Measurements from ENCODE around the gene HERC2.
A peak's percentile ranks its signal among the peaks of the same experiment; 100 is the strongest.

The HERC2 gene

DNA sequence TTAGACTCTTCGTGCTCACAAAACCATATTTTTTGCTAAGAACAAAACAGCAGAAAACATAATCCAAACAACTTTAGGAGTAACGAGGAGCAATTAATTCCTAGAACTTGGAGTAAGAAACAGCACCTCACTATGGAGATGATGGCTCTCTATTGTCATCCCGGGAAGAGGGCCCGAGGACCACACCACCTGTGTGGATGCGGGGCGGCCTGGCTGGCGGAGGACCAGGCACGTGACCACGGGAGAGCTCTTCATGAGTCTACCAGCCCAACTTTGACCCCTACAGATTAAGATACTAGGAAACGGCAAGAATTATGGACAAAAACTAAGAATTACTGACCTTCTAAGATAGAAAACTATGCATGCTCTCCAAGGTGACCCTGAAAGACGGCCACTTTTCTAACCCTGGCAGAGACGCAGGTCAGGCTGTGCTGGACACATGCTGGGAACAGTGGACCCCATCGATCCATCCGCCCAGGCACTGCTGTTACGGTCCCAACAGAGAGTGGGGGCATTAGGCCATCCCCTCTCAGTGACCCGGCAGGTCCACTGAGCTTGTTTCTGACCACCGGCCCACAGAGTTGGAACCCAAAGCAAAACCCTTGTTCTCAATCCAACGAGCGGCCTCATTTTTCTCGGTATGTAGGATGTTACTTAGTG lies 209.7 kb downstream of the HERC2 start:
- no peak for DNase-seq

DNA sequence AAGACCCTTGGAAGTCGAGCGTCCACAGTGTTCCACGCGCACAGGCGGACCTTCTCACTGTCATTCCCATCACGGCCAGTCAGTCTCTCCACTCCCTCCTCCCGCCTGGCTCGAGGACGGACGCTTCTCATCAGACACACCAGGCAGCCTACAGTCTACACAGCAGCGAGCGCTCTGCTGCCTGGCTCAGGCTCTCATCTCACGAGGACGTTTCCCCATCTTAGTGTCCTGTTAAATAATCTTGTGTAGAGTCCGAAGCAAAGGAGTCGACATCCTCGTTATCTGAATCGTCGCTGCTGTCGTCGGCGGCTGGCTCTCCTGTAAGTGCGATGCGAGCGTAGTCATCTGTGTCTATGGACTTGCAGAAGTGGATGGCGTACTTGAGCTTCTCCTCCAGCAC lies 210.4 kb downstream of the HERC2 start:
- no peak for DNase-seq

GRCh38 chr15:28110481-28110881 lies 211.5 kb downstream of the HERC2 start:
- peak in 1 of 14 donors; percentile 71 for DNase-seq

GRCh38 chr15:28109626-28110455 lies 212.1 kb downstream of the HERC2 start:
- no peak for DNase-seq

DNA sequence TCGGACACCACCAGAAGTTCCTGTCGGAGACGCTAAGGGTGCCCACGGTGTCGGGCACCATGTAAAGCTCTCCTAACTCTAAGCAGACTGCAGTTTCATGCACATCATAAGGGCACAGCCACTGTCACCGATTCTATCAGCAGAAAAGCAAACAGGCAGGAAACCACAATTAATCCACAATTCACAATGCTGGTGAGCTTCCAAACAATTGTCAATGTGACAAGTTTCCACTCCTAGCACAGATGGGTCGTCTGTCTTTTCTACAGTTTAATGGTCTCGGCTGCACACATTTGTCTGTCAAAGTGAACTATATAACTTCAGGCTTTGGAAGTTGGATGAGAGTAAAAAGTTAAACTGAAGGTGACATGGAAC lies 214.1 kb downstream of the HERC2 start:
- DNase-seq = no peak

- no peak for DNase-seq
Observed at GRCh38 chr15:28107111-28107903, 214.7 kb downstream of the HERC2 start.

GRCh38 chr15:28106294-28107110 lies 215.5 kb downstream of the HERC2 start:
- DNase-seq = no peak

GRCh38 chr15:28105793-28106192 lies 216.2 kb downstream of the HERC2 start:
- DNase-seq = no peak

DNA sequence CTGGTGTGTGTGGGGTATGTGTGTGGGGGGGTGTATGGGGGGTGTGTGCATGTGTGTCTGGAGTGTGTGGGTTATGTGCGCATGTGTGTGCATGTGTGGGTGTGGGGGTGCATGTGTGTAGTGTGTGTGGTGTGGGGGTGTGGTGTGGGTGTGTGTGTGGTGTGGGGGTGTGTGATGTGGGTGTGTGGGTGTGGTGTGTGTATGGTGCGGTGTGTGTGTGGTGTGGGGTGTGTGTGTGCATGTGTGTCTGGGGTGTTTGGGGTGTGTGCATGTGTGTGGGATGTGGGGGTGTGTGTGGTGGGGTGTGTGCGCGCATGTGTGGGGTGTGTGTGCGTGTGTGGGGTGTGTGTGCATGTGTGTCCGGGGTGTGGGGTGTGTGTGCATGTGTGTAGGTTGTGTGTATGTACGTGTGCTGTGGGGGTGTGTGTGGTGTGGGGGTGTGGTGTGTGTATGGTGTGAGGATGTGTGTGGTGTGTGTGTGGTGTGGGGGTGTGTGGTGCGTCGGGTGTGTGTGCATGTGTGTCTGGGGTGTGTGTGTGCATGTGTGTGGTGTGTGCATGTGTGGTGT lies 216.7 kb downstream of the HERC2 start:
- no peak for DNase-seq

DNA sequence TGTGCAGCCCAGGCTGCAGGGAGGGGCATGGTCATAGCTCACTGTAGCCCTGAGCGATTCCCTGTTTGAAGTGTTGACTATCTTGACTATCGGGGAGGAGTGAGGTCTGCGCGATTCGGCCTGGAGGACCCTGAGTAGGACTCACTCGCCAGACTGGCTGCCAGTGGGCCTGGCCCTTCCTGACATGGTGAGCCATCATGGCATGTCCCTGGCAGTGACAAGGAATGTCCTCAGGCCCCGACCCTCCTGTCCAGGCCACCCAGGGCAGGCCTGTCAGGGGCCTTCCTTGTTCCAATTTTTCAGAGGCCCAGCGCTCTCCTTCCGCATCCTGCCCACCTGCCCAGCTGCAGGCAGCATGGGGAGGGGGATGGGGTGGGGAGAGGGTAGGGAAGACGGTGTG lies 217.7 kb downstream of the HERC2 start:
- no peak for DNase-seq

DNA sequence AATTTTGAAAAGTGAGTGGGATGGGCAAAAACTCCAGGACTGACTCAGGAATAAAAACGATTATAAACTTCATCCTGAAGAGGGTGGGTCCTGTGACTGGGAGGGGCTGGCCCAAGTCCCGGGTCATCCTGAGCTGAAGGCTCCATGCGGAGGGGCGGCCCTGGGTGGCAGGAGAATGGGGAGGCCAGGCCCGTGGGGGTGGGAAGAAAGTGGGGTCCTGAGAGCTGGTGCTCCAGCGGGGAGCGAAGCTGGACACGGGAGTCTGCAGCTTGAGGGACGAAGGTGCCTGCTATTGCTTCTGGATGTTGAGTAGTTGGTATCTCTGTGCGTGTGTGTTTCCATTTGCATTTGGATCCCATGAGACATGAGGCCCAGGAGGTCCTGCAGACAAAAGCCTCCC lies 218.1 kb downstream of the HERC2 start:
- DNase-seq = no peak

DNA sequence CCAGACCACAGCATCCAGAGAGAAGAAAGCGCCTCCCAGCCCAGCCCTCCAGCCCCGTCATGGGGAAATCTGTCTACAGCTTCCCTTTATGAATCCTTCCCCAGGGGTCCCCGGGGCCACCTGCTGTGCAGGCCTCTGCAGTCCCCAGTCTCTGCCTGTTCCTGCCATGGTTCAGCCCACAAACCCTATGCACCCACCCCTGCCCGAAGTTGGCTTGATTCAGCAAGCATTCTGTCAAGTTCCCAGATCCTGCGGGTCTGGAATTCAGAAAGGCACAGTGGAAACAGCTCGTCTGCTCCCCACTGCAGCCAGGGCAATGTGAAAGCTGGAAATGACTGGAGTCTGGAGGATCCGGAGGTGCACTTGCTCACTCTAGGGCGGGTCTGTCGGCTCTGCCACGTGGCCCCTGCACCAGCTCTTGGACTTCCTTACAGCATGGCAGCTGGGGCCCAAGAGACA lies 220.0 kb downstream of the HERC2 start:
- DNase-seq = no peak

DNA sequence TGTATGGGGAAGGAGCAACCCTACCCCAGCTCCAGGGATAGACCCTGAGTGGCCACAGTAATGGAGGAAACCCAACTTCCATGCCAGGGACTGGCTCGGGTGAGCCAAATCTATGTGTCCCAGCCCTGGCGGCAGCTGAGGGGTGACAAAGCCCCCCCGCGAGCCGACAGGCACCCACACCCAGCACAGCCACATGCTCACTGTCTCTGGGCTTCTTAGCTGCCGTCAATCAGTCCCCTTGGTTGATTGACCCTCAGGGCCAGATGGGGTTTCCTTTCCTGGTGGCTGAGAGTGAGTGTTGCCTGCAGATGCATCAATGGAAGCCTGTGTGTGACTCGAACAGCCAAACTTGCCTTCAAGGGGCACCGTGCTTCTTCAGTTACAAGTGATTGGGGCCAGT lies 220.8 kb downstream of the HERC2 start:
- DNase-seq = no peak

DNA sequence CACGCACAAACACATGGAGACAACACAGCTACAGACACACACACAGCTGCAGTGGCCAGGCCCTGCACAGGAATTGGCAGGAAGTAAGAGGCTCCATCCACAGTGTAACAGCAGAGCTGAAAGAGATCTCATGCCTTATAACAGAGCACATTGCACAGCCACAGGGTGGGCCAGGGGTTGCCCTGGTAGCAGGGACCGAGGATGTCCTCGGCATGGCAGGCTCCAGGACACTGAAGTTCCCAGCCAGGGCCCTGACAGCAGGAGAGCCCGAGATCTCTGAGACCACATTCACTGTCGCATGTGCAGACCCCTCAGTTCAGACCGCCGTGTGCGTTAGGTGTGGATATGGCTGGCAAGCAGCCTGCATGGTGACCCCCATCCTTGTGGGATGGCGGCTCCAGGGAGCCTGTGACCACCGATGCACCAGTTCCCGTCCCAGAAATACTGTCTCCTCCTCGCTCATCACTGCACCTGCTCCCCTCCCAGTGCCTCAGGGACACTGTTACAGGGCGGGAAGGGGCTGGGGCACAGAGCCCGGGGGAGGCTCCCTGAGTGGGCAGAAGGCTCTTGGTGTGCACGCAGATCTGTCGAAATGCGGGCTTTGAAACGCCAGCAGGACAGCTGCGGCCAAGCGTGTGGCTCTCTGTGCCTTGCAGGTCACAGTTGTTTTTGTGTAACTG lies 221.3 kb downstream of the HERC2 start:
- DNase-seq = no peak

DNA sequence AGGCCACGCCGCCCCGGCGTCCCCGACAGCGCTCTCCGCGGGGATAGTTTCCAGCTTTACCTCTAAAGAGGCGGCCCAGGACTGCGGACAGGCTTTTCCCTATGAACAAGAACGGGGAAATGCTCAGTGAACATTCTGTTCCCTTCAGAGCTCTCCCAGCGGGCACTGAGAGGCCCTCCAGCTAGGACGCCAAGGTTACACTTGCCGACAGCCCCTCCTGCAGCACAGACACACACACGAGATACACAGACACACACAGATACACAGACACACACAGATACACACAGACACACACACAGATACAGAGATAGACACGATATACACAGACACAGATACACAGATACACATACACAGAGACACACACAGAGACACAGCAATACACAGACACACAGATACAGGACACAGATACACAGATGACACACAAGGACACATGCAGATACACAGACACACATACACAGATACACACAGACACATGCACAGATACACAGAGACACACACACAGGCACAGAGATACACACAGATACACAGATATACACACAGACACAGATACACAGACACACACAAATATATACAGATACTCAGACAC lies 222.3 kb downstream of the HERC2 start:
- DNase-seq = no peak

GRCh38 chr15:28098766-28099554 lies 223.0 kb downstream of the HERC2 start, which contains the start of gene OCA2:
OCA2 (minus strand) TSS chr15:28099315; CDS start chr15:28081874, 17,441 bp downstream.
- DNase-seq = no peak

DNA sequence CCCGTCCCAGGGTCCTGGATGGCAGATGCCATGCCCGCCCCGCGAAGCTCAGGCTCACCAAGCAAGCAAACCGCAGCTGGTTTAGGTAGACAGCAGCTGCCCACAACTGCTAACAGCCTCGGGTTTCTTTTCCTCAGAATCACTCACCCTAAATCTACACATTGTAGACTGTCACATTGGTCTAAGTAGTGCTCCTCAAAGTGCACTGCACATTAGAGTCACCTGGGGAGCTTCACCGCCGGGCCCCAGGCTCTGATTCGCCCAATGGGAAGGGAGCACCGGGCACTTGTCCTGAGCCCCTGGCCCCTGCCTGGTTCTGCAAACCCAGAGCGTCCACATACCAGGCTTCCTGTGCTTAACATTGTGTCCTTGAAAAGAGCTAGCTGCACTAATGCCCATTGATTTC lies 223.6 kb downstream of the HERC2 start:
- DNase-seq = no peak

DNA sequence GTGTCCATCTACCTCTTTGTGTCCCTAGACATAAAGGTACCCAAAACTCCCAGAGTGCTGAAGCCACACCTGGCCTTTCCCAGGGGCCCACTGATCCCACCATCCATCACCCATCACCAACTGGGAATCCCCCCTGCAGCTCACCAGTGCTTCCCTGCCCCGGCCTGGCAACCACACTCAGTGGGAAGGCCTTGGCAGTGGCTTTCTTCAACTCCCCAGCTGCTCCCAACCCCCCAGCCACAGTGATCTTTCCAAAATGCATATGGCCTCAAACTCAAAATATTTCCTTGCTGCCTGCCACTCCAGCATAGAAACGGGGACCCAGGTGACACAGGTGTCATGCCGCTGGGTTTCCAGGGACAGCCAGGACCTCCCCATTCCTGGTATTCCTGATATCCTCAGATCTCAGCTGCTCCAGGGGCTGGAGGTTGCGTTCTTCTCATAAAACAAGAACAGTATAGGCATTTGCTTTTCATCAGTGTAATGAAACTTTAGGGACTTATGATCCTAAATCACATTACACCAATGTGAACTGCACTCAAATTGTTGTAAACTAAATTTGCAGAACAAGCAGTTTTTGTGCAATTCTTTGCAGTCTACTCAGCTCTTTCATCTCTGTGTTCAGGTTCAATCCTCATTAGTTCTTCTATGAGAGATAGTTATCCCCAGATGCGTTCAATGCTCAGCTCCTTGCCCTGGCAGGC lies 224.2 kb downstream of the HERC2 start:
- no peak for DNase-seq

DNA sequence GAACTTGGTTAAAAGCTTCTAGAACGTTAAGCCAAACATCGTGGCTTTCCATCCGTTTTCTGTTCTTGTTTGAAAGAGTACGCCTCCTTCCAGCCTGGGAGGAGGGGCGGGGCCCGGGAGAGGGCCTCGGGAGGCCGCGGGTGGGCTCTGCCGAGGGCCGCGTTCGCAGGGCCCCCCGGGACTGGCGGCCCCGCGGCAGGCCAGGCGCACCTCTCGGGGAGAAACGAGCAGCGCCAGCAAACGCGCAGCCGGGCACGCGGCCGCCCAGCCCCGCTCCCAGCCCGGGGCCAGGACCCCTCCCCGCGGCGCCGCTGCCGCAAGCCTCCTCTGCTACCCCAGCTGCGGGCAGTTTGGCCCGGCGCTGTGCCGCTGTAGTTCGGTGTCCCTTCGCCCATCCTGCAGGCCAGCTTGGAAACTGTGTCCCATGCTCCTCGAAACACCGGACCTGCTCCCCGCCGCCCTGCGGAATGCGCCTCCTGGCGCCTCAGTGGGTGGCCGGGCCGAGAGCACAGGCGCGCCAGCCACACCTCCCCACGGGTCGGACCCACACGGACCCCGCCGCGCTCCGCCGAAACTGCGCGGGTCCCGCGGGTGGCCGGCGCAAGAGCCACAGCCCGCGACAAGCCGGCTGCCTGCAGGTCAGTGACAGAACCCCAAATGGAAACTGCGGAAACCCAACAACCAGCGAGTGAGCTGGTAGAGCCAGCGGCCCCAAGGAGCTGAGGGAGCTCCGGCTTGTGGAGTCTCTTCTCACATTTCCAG lies 225.1 kb downstream of the HERC2 start:
- no peak for DNase-seq

All from C1 segment of cervical spinal cord (tissue), 14 donors.